Activated effector memory CD4-positive, alpha-beta T cell treated with Interleukin-2 at 50 U/mL for 16 hours (primary cell): ENCODE measurements around the gene GET3.
"Not testable (repeated sequence)": the region's sequence is repeated elsewhere in the genome, so short reads cannot be mapped to it uniquely, and the experiment has no call there.

Source experiments
- DNase-seq: peaks from one replicate; pipeline ENCODE4 v3.0.0-alpha.2; 2020

The GET3 gene

GRCh38 chr19:12720296-12720695, 17.0 kb upstream of the GET3 start:
- DNase-seq: no peak

- DNase-seq: peak; percentile 14
These were observed 16.2 kb upstream of the GET3 start for GRCh38 chr19:12720851-12721655.

- peak; percentile 3 for DNase-seq
These were observed 15.4 kb upstream of the GET3 start for GRCh38 chr19:12721656-12722565.

GRCh38 chr19:12722566-12723380, 14.5 kb upstream of the GET3 start:
- DNase-seq: peak; percentile 87

- DNase-seq: no peak
These were observed 14.0 kb upstream of the GET3 start for GRCh38 chr19:12723381-12723640.

- peak; percentile 43 for DNase-seq
These were observed 13.5 kb upstream of the GET3 start, which contains the start of gene TNPO2 for GRCh38 chr19:12723641-12724426. TNPO2 (minus strand) TSS chr19:12723932; CDS start chr19:12720977, 2,955 bp downstream.

- not testable (repeated sequence) for DNase-seq
These were observed 11.7 kb upstream of the GET3 start for GRCh38 chr19:12725612-12726011.

GRCh38 chr19:12726988-12727316, 10.3 kb upstream of the GET3 start:
- no peak for DNase-seq

GRCh38 chr19:12727745-12728433, 9.4 kb upstream of the GET3 start:
- DNase-seq: no peak

- DNase-seq: no peak
These were observed 7.2 kb upstream of the GET3 start for GRCh38 chr19:12730064-12730463.

GRCh38 chr19:12731337-12731736, 6.0 kb upstream of the GET3 start:
- no peak for DNase-seq

GRCh38 chr19:12733369-12734214, 3.7 kb upstream of the GET3 start:
- DNase-seq: no peak

- DNase-seq: no peak
These were observed 596 bp downstream of the GET3 start for GRCh38 chr19:12737835-12738351.

- DNase-seq: no peak
These were observed 8.0 kb downstream of the GET3 start for GRCh38 chr19:12745166-12745897.

- no peak for DNase-seq
These were observed 11.2 kb downstream of the GET3 start for GRCh38 chr19:12748489-12748888.

GRCh38 chr19:12749938-12750521, 12.7 kb downstream of the GET3 start:
- DNase-seq: no peak

- no peak for DNase-seq
These were observed 13.6 kb downstream of the GET3 start for GRCh38 chr19:12750851-12751250.

GRCh38 chr19:12751635-12752034, 14.3 kb downstream of the GET3 start, which contains the start of gene BEST2:
BEST2 (plus strand) TSS chr19:12751791; CDS start chr19:12752593, 802 bp downstream.
- DNase-seq: no peak

GRCh38 chr19:12752056-12752781, 14.9 kb downstream of the GET3 start:
- DNase-seq: no peak
